Measurements from ENCODE around the gene CRY2. TPM values are rescaled to one million over a fixed set of nuclear protein-coding genes. Genes with fewer than 3 reads are reported as not detected.

Gene CRY2
- total RNA-seq, 4 donors from 2014 or later = 5.6 to 21.0 (median 13.4) TPM

DNA sequence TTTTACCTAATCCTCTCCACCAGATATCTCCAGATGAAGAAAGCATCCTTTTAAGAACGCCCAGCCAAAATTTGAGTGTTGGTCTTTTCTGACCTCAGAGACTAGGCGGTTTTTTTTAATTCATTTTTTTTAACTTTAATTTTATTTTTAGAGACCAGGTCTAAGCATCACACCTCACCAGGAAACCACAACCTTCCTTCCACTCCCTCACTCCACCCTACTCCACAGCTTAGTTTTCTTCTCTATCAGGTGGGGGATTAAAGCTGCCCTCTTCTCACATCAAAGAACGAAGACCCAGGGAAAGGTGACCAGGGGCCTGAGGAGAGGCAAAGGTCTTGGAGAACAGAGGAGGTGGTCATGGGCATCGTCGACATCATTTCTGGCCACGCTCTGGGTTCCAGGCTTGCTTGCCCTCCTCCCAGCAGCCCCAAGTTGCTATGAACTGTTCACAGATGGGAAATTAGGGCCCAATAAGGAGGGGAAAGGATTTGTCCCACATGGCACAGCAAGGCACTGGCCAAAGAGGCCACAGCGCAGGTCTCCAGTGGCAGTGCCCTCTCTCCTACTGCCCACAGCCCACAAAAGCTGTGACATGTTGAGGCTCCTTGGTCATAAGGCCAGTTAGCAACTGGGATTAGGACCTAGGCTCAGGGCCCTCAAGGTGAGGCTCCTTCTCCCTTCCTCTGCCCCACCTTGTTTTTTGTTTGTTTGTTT, 71.8 kb downstream of the CRY2 start:
- Histone ChIP-seq H3K27me3 (peaks cover 0 to 26% (median 0%) of the 10 kb centered on the region in 4 donors), H3K4me3 (peak overlapping the region in 3 of 4 donors; percentile 66 to 89 (median 84)), H3K9me3 (no peaks in the 10 kb centered on the region), H3K27ac (peak overlapping the region in 3 of 4 donors; percentile 89 to 92 (median 91)), H3K4me1 (peaks cover 26 to 77% (median 39%) of the 10 kb centered on the region in 3 donors), H3K36me3 (peaks cover 4 to 22% (median 11%) of the 10 kb centered on the region in 3 donors)
- intact Hi-C loops (cut with DNase I) = no loop called here
- TF ChIP-seq, protein P1, sequence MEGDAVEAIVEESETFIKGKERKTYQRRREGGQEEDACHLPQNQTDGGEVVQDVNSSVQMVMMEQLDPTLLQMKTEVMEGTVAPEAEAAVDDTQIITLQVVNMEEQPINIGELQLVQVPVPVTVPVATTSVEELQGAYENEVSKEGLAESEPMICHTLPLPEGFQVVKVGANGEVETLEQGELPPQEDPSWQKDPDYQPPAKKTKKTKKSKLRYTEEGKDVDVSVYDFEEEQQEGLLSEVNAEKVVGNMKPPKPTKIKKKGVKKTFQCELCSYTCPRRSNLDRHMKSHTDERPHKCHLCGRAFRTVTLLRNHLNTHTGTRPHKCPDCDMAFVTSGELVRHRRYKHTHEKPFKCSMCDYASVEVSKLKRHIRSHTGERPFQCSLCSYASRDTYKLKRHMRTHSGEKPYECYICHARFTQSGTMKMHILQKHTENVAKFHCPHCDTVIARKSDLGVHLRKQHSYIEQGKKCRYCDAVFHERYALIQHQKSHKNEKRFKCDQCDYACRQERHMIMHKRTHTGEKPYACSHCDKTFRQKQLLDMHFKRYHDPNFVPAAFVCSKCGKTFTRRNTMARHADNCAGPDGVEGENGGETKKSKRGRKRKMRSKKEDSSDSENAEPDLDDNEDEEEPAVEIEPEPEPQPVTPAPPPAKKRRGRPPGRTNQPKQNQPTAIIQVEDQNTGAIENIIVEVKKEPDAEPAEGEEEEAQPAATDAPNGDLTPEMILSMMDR (IDR thresholded peaks at IDR 0.05) = no peak
- TF ChIP-seq POLR2A (IDR thresholded peaks at IDR 0.05) = no peak
- 51 to 64% methylated on average over 4 to 7 of the region's 7 CpGs for WGBS, 2 donors
- no peak for DNase-seq

GRCh38 chr11:45919806-45920530, 72.7 kb downstream of the CRY2 start:
- intact Hi-C loops (cut with DNase I) = no loop called here
- H3K27me3 ChIP-seq = peaks cover 0 to 33% (median 0%) of the 10 kb centered on the region in 4 donors
- H3K27ac ChIP-seq = peak overlapping the region in 1 of 4 donors; percentile 13
- H3K9me3 ChIP-seq = no peaks in the 10 kb centered on the region
- H3K4me3 ChIP-seq = no peak overlapping the region
- peaks cover 0 to 14% (median 3%) of the 10 kb centered on the region in 3 donors for H3K36me3 ChIP-seq
- peaks cover 29 to 86% (median 48%) of the 10 kb centered on the region in 3 donors for H3K4me1 ChIP-seq
- DNase-seq = no peak
- TF ChIP-seq, protein P1 (IDR thresholded peaks at IDR 0.05) = no peak
- TF ChIP-seq POLR2A (IDR thresholded peaks at IDR 0.05) = no peak
- WGBS, 2 donors = 80 to 84% methylated on average over 7 of the region's 13 CpGs

GRCh38 chr11:45920531-45921477, 73.5 kb downstream of the CRY2 start:
- Histone ChIP-seq H3K4me1 (peaks cover 29 to 82% (median 49%) of the 10 kb centered on the region in 3 donors), H3K9me3 (no peaks in the 10 kb centered on the region), H3K27ac (no peak overlapping the region), H3K36me3 (peaks cover 0 to 5% (median 0%) of the 10 kb centered on the region in 3 donors), H3K27me3 (peaks cover 0 to 38% (median 0%) of the 10 kb centered on the region in 4 donors), H3K4me3 (no peak overlapping the region)
- 77 to 80% methylated on average over 4 to 6 of the region's 6 CpGs for WGBS, 2 donors
- DNase-seq = no peak
- intact Hi-C loops (cut with DNase I) = no loop called here
- no peak for TF ChIP-seq POLR2A (IDR thresholded peaks at IDR 0.05)
- TF ChIP-seq, protein P1 (IDR thresholded peaks at IDR 0.05) = no peak

DNA sequence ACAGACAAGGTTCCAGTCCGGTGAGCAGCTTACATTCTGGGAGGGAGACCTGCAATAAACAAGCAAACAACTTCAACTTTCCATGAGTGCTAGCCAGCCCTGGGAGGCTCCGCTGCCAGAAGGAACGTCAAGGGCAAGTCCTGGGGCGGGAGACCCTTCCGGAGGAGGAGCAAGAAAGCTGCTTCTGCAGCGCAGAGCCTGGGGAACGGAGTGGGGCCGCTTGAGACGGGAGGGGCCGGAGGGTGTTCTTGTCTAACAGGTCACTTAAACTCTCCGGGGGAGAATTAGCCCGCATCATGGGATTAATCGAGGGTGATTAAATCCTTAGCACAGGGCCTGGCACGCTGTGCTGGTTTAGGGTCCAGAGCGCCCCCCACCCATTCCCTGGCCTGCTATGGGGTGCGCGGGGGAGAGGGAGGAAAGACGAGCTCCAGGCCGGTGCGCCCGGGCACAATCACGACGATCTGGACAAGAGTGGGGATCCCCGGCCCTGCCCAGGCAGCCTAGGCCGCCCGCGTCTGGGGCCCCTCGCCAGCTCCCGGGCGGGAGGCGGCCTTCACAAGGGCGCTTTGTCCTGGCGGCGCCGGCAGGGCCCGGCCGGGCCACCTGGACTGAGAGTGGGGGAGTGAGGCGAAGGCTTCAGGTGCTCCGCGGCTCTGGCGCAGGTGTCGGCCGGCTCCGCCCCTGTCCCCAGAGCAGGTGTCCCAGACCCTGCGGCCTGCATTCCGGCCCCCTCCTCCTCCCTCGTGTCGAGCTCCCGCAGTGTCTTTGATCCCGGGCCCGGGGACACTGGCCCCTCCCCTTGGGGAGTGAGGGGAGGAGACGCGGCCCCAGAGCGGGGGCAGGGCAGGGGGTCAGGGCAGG, 74.5 kb downstream of the CRY2 start:
- Histone ChIP-seq H3K27me3 (peaks cover 0 to 42% (median 0%) of the 10 kb centered on the region in 4 donors), H3K36me3 (peaks cover 0 to 3% (median 0%) of the 10 kb centered on the region in 3 donors), H3K9me3 (no peaks in the 10 kb centered on the region), H3K4me3 (peak overlapping the region; percentile 46 to 73 (median 66)), H3K4me1 (peaks cover 20 to 72% (median 40%) of the 10 kb centered on the region in 3 donors), H3K27ac (peak overlapping the region; percentile 47 to 85 (median 70))
- 34 to 60% methylated on average over 1 to 10 of the region's 54 CpGs for WGBS, 2 donors
- intact Hi-C loops (cut with DNase I) = no loop called here
- DNase-seq = no peak
- TF ChIP-seq POLR2A (IDR thresholded peaks at IDR 0.05) = no peak
- TF ChIP-seq, protein P1 (IDR thresholded peaks at IDR 0.05) = no peak

Measured in esophagus squamous epithelium (tissue), 5 donors.